H1 (cell line): Measurements from ENCODE around the gene IQCE. TPM values are rescaled to one million over a fixed set of nuclear protein-coding genes. Genes with fewer than 3 reads are reported as not detected.

Experiments used
- CTCF ChIA-PET: fragments of 300-600 bp; sonication (Branson Sonifier 250); formaldehyde crosslinking; loops from one replicate; lab custom pipeline; 2021; ENCODE audit not compliant: partially characterized antibody; lab: Charles Lee
- POLR2A ChIA-PET: fragments of 300-600 bp; sonication (Branson Sonifier 250); formaldehyde crosslinking; loops from one replicate; lab custom pipeline; 2021; ENCODE audit warnings: inconsistent platforms; ENCODE audit not compliant: partially characterized antibody; lab: Charles Lee
- DNase-seq, 2 experiments: peaks; one replicate each; pipeline versions ENCODE4 v3.0.0 to v3.0.0-alpha.2; 2010 to 2022; ENCODE audit warnings: low spot score in 2 of 2, low read depth in 1 of 2, mixed read lengths in 1 of 2
- FAIRE-seq: peaks from 2 replicates; lab custom pipeline; 2011; peaks lifted over from hg19 to GRCh38; lab: Jason Lieb, UNC
- H2AFZ ChIP-seq: 2 replicates; pipeline ENCODE4 v1.8.1; 2012; ENCODE audit warnings: low read length, inconsistent platforms
- H2AK5ac ChIP-seq: 2 replicates; pipeline ENCODE4 v1.6.1; 2013; ENCODE audit warnings: low read depth, low read length
- H2BK120ac ChIP-seq: replicated peaks from 2 replicates; pipeline ENCODE3; 2013; ENCODE audit warnings: low read depth, low read length, inconsistent platforms
- H2BK12ac ChIP-seq: 2 replicates; pipeline ENCODE4 v1.6.1; 2013; ENCODE audit warnings: low read depth, low read length
- H2BK15ac ChIP-seq: 2 replicates; pipeline ENCODE4 v1.6.1; 2013; ENCODE audit warnings: low read length
- H2BK20ac ChIP-seq: 2 replicates; pipeline ENCODE4 v1.6.1; 2013; ENCODE audit warnings: low read length
- H2BK5ac ChIP-seq: 2 replicates; pipeline ENCODE4 v1.6.1; 2013; ENCODE audit warnings: low read depth, low read length
- H3K14ac ChIP-seq: 2 replicates; pipeline ENCODE4 v1.6.1; 2013; ENCODE audit warnings: inconsistent platforms; ENCODE audit not compliant: insufficient read length
- H3K18ac ChIP-seq: 2 replicates; pipeline ENCODE4 v1.6.1; 2013; ENCODE audit warnings: low read length; ENCODE audit errors: extremely low read depth
- H3K23ac ChIP-seq: 2 replicates; pipeline ENCODE4 v1.6.1; 2013; ENCODE audit warnings: inconsistent platforms; ENCODE audit not compliant: insufficient read length
- H3K23me2 ChIP-seq: 2 replicates; pipeline ENCODE4 v1.6.1; 2013; ENCODE audit warnings: low read depth, low read length
- H3K27ac ChIP-seq: 2 replicates; pipeline ENCODE4 v1.6.1; 2011; ENCODE audit warnings: low read depth, low read length, inconsistent platforms
- H3K27me3 ChIP-seq, 4 experiments: replicated peaks in 1 of 4; 1 replicate in 1 of 4; 2 replicates in 3 of 4; pipeline versions ENCODE4 v1.6.1 to v1.8.1; 2011 to 2013; ENCODE audit warnings: low read length in 3 of 4, mild to moderate bottlenecking in 3 of 4, inconsistent platforms in 2 of 4, mixed read lengths in 2 of 4, moderate library complexity in 1 of 4; ENCODE audit not compliant: control insufficient read depth in 3 of 4, insufficient read depth in 3 of 4; ENCODE audit errors: extremely low read depth in 1 of 4
- H3K36me3 ChIP-seq, 4 experiments: 2 replicates each; pipeline versions ENCODE4 v1.6.1 to v1.8.1; 2011 to 2013; ENCODE audit warnings: mild to moderate bottlenecking in 4 of 4, low read length in 3 of 4, moderate library complexity in 2 of 4, control low read depth in 1 of 4, inconsistent platforms in 1 of 4; ENCODE audit not compliant: insufficient read depth in 4 of 4, control insufficient read depth in 2 of 4
- H3K4ac ChIP-seq: replicated peaks from 2 replicates; pipeline ENCODE3; 2013; ENCODE audit warnings: low read length, low read depth, mixed read lengths, inconsistent platforms; ENCODE audit not compliant: insufficient read length
- H3K4me1 ChIP-seq, 4 experiments: replicated peaks in 1 of 4; 1 replicate in 1 of 4; 2 replicates in 3 of 4; pipeline versions ENCODE4 v1.6.1 to v1.8.1; 2011 to 2013; ENCODE audit warnings: low read length in 3 of 4, inconsistent platforms in 2 of 4, mixed read lengths in 1 of 4; ENCODE audit not compliant: insufficient read depth in 4 of 4, control insufficient read depth in 3 of 4
- H3K4me2 ChIP-seq, 2 experiments: 2 replicates each; pipeline versions ENCODE4 v1.6.1 to v1.8.1; 2011 to 2013; ENCODE audit warnings: low read depth in 2 of 2, low read length in 2 of 2, control low read depth in 1 of 2, inconsistent platforms in 1 of 2, mild to moderate bottlenecking in 1 of 2; ENCODE audit not compliant: insufficient read depth in 1 of 2
- H3K4me3 ChIP-seq, 4 experiments: fragments of 200-600, 300-600 bp in 1 of 4; sonication (generic), shearing (Covaris generic), sonication (Bioruptor Twin) in 1 of 4; 2 replicates each; pipeline versions ENCODE4 v1.5.1 to v1.8.1; 2011 to 2016; ENCODE audit warnings: low read length in 4 of 4, low read depth in 3 of 4, control low read depth in 2 of 4, inconsistent platforms in 2 of 4, mild to moderate bottlenecking in 2 of 4, mixed read lengths in 1 of 4, moderate library complexity in 1 of 4; ENCODE audit not compliant: insufficient read depth in 2 of 4; ENCODE audit errors: extremely low read depth in 1 of 4
- H3K56ac ChIP-seq: replicated peaks from 2 replicates; pipeline ENCODE3; 2013; ENCODE audit warnings: low read depth, mild to moderate bottlenecking, mixed read lengths, low read length, inconsistent platforms; ENCODE audit not compliant: insufficient read length
- H3K79me1 ChIP-seq: 2 replicates; pipeline ENCODE4 v1.6.1; 2013; ENCODE audit warnings: low read depth, low read length, control low read depth
- H3K79me2 ChIP-seq, 2 experiments: 2 replicates each; pipeline versions ENCODE4 v1.6.1 to v1.8.1; 2012 to 2013; ENCODE audit warnings: low read length in 2 of 2, mild to moderate bottlenecking in 2 of 2, inconsistent platforms in 1 of 2; ENCODE audit not compliant: insufficient read depth in 2 of 2, control insufficient read depth in 1 of 2
- H3K9ac ChIP-seq, 4 experiments: replicated peaks in 1 of 4; 1 replicate in 1 of 4; 2 replicates in 3 of 4; pipeline versions ENCODE4 v1.6.1 to v1.8.1; 2011 to 2013; ENCODE audit warnings: low read depth in 3 of 4, low read length in 3 of 4, control low read depth in 2 of 4, mild to moderate bottlenecking in 2 of 4, moderate library complexity in 2 of 4, inconsistent platforms in 1 of 4; ENCODE audit errors: extremely low read depth in 1 of 4
- H3K9me3 ChIP-seq, 2 experiments: 2 replicates each; pipeline versions ENCODE4 v1.6.1 to v1.8.1; 2012 to 2013; ENCODE audit warnings: mild to moderate bottlenecking in 2 of 2, moderate library complexity in 2 of 2, control low read depth in 1 of 2, inconsistent platforms in 1 of 2, low read depth in 1 of 2, low read length in 1 of 2, mixed read lengths in 1 of 2; ENCODE audit not compliant: insufficient read depth in 2 of 2
- H4K20me1 ChIP-seq, 2 experiments: replicated peaks in 1 of 2; 2 replicates each; pipeline versions ENCODE3 to v1.8.1; 2011 to 2013; ENCODE audit warnings: inconsistent platforms in 2 of 2, low read length in 2 of 2, mild to moderate bottlenecking in 1 of 2; ENCODE audit not compliant: insufficient read depth in 2 of 2, control insufficient read depth in 1 of 2
- H4K5ac ChIP-seq: 2 replicates; pipeline ENCODE4 v1.6.1; 2013; ENCODE audit warnings: low read length, low read depth, mixed read lengths, inconsistent platforms; ENCODE audit not compliant: insufficient read length
- H4K8ac ChIP-seq: 2 replicates; pipeline ENCODE4 v1.8.0; 2013; ENCODE audit warnings: mild to moderate bottlenecking, moderate library complexity, low read length, inconsistent platforms; ENCODE audit not compliant: insufficient read depth; ENCODE audit errors: extremely low read depth
- H4K91ac ChIP-seq: replicated peaks from 2 replicates; pipeline ENCODE3; 2013; ENCODE audit warnings: low read length, mixed read lengths, inconsistent platforms; ENCODE audit not compliant: insufficient read length
- BRCA1 ChIP-seq: IDR thresholded peaks from 2 replicates; pipeline ENCODE4 v1.6.1; 2012; ENCODE audit warnings: low read depth, low read length, improper control_type of control experiment
- GABPA ChIP-seq: IDR thresholded peaks from 2 replicates; pipeline ENCODE4 v1.6.1; 2011; ENCODE audit warnings: mild to moderate bottlenecking, low read length, moderate library complexity, borderline replicate concordance; ENCODE audit not compliant: insufficient read depth
- JUND ChIP-seq: IDR thresholded peaks from 2 replicates; pipeline ENCODE4 v1.6.1; 2011; ENCODE audit warnings: mild to moderate bottlenecking, improper control_type of control experiment, low read length
- POLR2AphosphoS5 ChIP-seq: IDR thresholded peaks from 2 replicates; pipeline ENCODE4 v1.6.1; 2011; ENCODE audit warnings: low read depth, low read length
- POU5F1 ChIP-seq: IDR thresholded peaks from 2 replicates; pipeline ENCODE4 v1.6.1; 2011; ENCODE audit warnings: low read depth, mild to moderate bottlenecking, low read length, moderate library complexity
- TCF12 ChIP-seq: IDR thresholded peaks from 2 replicates; pipeline ENCODE4 v1.6.1; 2011; ENCODE audit warnings: low read depth, mild to moderate bottlenecking, low read length
- WGBS, 2 experiments: shearing (Covaris generic) in 1 of 2; methylation state at CpG; one replicate each; pipeline versions ENCODE4 v1.1.6 to v1.1.7; 2013 to 2015; ENCODE audit warnings: low lambda C conversion rate in 2 of 2, mixed read lengths in 2 of 2, inconsistent platforms in 1 of 2, low coverage in 1 of 2, missing lambda C conversion rate in 1 of 2; ENCODE audit not compliant: insufficient replicate concordance in 2 of 2, insufficient coverage in 1 of 2, insufficient read length in 1 of 2; ENCODE audit errors: extremely low coverage in 1 of 2, missing lambda C conversion rate in 1 of 2; 5-methylcytosine and 5-hydroxymethylcytosine counted together
- polyA plus RNA-seq, 7 experiments: library from polyadenylated mRNA; depleted of rRNA in 3 of 7; stranded (reverse) in 5 of 7; unstranded in 2 of 7; fragments of >200 nt in 5 of 7; fragments of 200-250 nt in 2 of 7; gene quantifications; 1 replicate in 5 of 7; 2 replicates in 1 of 7; 4 replicates in 1 of 7; pipeline versions ENCODE4 v1.2.1 to v1.2.3, GENCODE V29; 2011 to 2013; ENCODE audit warnings: missing spikeins in 2 of 7, mixed read lengths in 2 of 7
- total RNA-seq: library from RNA; stranded (reverse); fragmentation: NEBNext Ultra II Directional; extraction: Animal tissue kit (Norgen Biotek cat#: 25700); gene quantifications from 2 replicates; pipeline ENCODE4 v1.2.1, GENCODE V29; 2021

The IQCE gene
- total and polyA plus RNA-seq, 2 of the 8 experiments (the other 6 are each of a cell fraction or from before 2014, with no cell fraction given): 2.2 to 4.9 TPM

DNA sequence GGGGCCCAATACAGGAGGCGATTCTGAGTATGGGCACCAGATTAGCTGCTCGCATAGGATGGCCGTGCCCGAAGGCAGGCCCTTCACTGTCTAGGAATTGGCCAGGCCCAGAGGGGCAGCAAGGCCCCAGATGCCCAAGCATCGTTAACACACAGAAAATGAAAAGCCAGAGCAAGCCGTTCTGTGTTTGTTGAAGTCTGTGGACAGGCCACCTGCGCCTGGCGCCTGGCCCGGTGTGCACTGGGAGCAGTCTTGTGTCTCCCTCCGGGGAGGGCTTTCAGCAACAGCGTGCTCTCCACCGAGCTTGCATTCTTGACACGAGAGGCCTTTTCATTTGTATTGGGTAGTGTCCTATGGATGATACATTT is 38.5 kb downstream of the IQCE start:
- no peaks in the 10 kb centered on the region for H3K27me3 ChIP-seq
- no peak overlapping the region for H2AK5ac ChIP-seq
- H3K18ac ChIP-seq: no peak overlapping the region
- no peak overlapping the region for H3K23ac ChIP-seq
- no peaks in the 10 kb centered on the region for H3K79me2 ChIP-seq
- H3K4ac ChIP-seq: no peak overlapping the region
- H2BK15ac ChIP-seq: no peak overlapping the region
- 96% methylated on average over 13 of the region's 13 CpGs; no CpG with 5 or more reads in 1 of the 2 experiments for WGBS, 2 experiments
- no peak overlapping the region for H3K4me3 ChIP-seq
- DNase-seq (no peak), FAIRE-seq (no peak)
- no peak overlapping the region for H4K5ac ChIP-seq
- no peak overlapping the region for H2BK20ac ChIP-seq
- no peaks in the 10 kb centered on the region for H3K79me1 ChIP-seq
- no peaks in the 10 kb centered on the region for H3K9me3 ChIP-seq
- no peaks in the 10 kb centered on the region for H4K20me1 ChIP-seq
- peaks cover 0 to 2% (median 0%) of the 10 kb centered on the region in 4 experiments; a peak in 1 of 8 replicates for H3K36me3 ChIP-seq
- H3K27ac ChIP-seq: no peak overlapping the region
- no peak overlapping the region for H3K14ac ChIP-seq
- no peaks in the 10 kb centered on the region for H3K23me2 ChIP-seq
- no peak overlapping the region for H2AFZ ChIP-seq
- no peak overlapping the region for H3K56ac ChIP-seq
- ChIA-PET CTCF (interaction anchor here (0.9 to 2.6 kb wide), 8 partner anchors 8 to 83 kb away, joined by 3 to 13 read pairs (median 4); no protein-coding TSS in a partner anchor), POLR2A (interaction anchor here (1.1 to 1.2 kb wide), 2 partner anchors 19 to 27 kb away, joined by 3 read pairs; no protein-coding TSS in a partner anchor)
- H2BK120ac ChIP-seq: no peak overlapping the region
- H3K4me1 ChIP-seq: peaks cover 0 to 3% (median 1%) of the 10 kb centered on the region in 4 experiments; a peak in 2 of 7 replicates
- H3K9ac ChIP-seq: no peak overlapping the region
- H4K91ac ChIP-seq: no peak overlapping the region
- H4K8ac ChIP-seq: no peak overlapping the region
- no peak for TF ChIP-seq TCF12
- no peak for TF ChIP-seq BRCA1
- TF ChIP-seq GABPA: no peak
- TF ChIP-seq POU5F1: no peak
- no peak for TF ChIP-seq JUND
- TF ChIP-seq POLR2AphosphoS5: no peak
- H2BK12ac ChIP-seq: no peak overlapping the region
- H2BK5ac ChIP-seq: no peak overlapping the region
- no peak overlapping the region for H3K4me2 ChIP-seq
